HG03280 (cell line): ENCODE data around the gene URB2.

ENCODE experiments used
- ATAC-seq: cut with Tn5 transposase; IDR thresholded peaks from one replicate; pipeline ENCODE4 v1.9.1; 2021; ENCODE audit warnings: mild to moderate bottlenecking, moderate library complexity; ENCODE audit not compliant: unreplicated experiment

URB2 gene

GRCh38 chr1:229643996-229644745, 18.1 kb downstream of the URB2 start:
- no peak for ATAC-seq

GRCh38 chr1:229645324-229645993, 19.4 kb downstream of the URB2 start:
- no peak for ATAC-seq

DNA sequence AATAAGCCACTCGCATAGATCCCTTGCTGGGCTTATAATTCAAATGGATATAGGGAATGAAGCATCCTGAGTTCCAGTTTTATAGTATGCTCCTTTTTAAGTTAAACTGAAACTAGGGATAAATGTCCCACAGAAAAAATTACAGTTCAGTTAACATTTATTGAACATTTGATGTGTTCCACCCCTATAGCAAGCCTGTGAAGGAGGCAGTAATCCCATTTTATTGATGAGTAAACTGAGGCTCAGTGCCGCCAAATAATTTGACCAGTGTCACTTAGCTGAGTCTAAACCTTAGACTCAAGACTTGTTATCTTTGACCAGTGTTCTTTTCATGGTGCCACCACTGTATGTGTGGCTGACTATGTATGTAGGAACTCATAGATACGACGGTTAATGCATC, 22.4 kb downstream of the URB2 start:
- no peak for ATAC-seq

GRCh38 chr1:229650045-229650444, 24.0 kb downstream of the URB2 start:
- no peak for ATAC-seq

GRCh38 chr1:229651546-229651945, 25.5 kb downstream of the URB2 start:
- no peak for ATAC-seq

GRCh38 chr1:229653420-229653819, 27.4 kb downstream of the URB2 start:
- no peak for ATAC-seq

DNA sequence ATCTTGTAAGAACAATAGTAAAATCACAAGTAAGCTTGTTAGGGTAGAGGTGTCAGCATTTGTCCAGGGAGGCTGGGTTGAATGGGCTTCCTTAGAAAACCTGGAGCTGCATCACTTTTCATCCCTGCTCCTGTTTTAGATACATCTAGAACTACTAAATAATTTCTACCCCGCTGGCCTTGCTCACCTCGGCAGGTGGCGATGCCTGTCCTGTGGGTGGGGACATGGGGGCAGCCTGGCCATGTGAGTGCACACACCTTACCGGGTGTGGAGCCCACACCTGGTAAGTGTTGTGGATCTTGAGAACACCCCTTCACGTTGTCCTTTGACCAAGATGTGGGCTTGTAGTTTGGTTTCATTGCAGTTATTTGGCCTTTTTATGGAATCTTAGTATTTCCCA, 29.7 kb downstream of the URB2 start:
- no peak for ATAC-seq

GRCh38 chr1:229657993-229658755, 32.1 kb downstream of the URB2 start:
- ATAC-seq: no peak

- peak; percentile 66 for ATAC-seq
Observed at GRCh38 chr1:229661022-229661877, 35.2 kb downstream of the URB2 start.

GRCh38 chr1:229661897-229662296, 35.9 kb downstream of the URB2 start:
- ATAC-seq: no peak

DNA sequence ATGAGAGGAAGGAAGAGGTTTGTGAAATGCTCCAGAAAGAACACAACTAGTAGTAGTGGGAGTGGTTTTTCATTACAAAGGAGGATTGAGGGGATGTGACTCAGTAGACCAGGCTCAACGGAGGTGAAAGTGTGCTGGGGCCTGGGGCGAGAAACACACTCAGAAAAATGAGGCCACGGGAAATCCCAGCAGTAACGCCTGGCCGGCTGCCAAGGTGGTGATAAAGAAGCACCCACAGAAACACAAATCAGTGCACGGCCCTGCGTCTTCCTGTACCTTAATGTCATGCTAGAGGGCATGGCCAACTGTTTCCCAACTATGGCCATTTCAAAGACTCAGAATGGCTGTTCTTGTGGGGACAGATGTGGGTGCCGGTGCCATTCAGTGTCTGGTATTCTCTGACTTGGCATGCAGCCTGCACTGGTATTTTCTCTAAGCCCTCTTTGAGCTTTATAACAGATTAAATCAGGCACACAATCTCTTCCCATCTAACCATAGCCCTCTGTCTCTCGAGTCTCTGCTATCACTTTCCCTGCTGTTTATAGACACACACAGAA, 38.2 kb downstream of the URB2 start:
- ATAC-seq: no peak

DNA sequence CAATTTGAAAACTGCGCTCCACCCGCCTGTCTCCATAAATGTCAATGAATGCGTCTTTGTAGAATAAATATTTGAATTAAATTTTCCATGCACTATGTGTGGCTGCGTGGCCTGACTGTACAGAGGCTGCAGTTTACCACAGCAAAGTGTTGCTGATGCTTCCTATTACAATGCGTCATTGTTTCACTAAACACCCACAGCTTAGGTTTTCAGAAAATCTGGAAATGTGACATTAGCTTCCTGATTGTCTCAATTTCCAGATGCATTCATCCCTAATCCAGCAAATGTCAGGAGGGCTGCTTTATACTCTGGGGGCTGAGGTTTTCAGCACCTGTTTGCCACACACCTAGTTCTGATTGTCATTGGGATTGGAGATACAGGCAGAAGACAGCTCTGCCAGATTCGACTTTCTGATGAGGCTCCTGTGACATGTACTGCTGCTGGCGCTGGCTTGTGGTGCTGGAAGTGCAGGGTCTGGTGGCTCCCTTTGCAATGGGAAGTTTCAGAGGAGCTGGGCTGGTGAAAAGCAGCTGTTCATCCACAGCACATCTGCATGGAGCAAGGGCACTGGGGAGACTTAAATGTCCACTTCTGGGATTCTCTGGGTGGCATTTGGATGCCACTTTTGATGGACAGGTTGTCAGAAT, 40.0 kb downstream of the URB2 start:
- ATAC-seq: no peak

GRCh38 chr1:229666585-229666984, 40.5 kb downstream of the URB2 start:
- no peak for ATAC-seq

DNA sequence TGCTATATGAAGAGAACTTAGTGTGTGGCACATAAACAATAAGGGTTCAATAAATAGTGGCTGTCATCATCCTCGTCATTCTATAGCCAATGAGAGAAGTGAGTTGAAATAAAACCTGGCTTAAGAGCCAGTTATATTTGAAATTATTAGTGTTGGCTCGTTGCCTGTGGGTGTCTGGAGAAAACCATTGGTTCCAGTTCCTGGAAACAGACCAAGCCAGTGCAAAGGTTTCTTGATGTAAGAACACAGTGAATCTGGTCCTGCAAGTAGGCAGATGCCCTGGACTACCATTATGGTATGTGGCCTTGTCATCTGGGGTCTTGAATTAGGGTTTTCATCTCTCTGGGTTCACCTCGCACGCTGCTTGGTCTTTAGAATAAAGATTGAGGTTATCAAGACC, 43.3 kb downstream of the URB2 start:
- ATAC-seq: no peak

DNA sequence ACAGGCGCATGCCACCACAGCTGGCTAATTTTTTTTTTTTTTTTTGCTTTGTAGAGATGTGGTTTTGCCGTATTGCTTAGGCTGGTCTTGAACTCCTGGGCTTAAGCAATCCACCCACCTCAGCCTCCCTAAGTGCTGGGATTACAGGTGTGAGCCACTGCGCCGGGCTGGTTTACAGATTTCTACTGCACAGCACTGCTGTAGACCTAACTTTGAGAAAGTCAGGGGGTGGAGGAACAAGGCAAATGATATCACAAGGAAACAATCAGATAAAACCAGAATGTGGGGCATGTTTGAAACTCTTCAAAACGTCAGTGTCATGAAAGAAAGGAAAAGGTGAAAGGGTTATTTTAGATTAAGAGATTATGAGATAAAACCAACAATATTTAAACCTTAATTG, 45.3 kb downstream of the URB2 start:
- no peak for ATAC-seq

- no peak for ATAC-seq
Observed at GRCh38 chr1:229672246-229672645, 46.2 kb downstream of the URB2 start.

DNA sequence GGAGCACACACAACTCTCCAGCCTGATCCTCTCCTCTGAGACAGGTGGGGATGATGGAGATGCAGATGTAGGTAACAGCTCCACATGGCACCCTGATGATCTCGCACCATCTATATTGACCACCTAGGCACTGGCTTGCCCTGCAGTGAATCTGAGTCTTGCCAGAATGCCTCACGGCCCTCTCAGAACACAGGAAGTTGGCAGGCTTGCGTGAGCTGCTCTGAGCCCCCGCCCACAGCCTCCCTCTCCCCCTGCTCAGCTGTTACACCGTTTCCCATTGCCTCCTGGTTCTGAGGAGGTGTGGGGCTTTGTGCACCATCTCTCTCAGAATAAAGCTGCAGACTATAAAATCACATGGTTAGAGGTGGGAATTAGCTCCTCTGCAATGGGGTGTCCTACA, 48.0 kb downstream of the URB2 start:
- ATAC-seq: no peak

DNA sequence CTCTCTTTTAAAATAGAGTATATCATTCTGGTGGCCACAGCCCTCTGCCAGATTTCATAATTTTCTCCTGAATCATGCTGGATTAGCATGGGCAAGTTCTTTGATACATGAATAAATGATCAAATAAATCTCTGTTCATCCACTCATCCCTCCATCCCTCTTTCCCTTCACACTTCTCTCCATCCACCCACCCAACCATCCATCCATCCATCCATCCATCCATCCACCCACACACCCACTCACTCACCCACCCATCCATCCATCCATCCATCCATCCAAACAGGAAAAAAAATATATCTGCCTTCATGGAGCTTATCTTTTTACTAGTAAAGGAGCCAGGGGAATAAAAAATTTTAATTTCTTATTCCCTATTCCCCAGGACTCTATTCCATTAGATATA, 49.3 kb downstream of the URB2 start:
- no peak for ATAC-seq

DNA sequence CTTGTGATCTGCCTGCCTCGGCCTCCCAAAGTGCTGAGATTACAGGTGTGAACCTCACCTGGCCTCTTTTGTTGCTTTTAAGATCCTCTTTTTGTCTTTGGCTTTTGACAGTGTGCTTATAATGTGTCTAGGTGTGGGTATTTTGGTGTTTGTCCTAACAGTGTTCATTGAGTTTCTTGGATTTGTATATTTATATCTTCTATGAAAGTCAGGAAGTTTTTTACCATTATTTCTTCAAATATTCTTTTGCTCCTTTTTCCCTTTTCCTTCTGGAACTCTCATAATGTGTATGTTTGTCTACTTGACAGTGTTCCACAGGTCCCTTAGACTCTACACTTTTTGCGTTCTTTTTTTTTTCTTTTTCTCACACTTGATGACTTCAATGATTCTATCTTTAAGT, 59.1 kb downstream of the URB2 start:
- no peak for ATAC-seq

DNA sequence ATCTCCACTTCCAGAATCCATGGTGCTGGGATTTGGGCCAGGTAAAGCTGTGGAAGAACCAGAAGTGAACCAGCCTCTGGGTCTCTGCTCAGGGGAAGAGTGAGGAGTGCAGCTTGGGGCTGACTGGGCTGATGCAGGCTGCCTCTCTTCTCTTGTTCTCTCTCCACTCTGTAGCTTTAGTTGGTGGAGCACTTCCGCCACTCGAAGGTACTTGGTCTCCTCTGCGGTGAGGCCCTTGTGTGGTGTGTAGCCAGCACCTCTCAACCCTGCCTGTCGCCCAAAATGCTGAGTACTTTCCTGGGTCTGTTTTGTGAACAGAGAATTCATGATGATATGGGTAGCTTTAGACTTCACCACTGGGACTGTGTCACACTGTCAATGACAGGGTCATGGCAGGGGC, 63.2 kb downstream of the URB2 start:
- no peak for ATAC-seq
